Erythroblast (primary cell): ENCODE results near the gene STXBP4.

Experiments
- DNase-seq, 2 experiments: peaks; one replicate each; lab custom pipeline; 2025; lab: John Stamatoyannopoulos, UW
- GATA1 ChIP-seq: IDR thresholded peaks from 2 replicates; pipeline ENCODE4 v1.6.1; 2011; ENCODE audit warnings: low read depth, mild to moderate bottlenecking, control low read depth, low read length, moderate library complexity
- POLR2A ChIP-seq: IDR thresholded peaks from 2 replicates; pipeline ENCODE4 v1.6.1; 2011; ENCODE audit warnings: mild to moderate bottlenecking, low read length

The STXBP4 gene

DNA sequence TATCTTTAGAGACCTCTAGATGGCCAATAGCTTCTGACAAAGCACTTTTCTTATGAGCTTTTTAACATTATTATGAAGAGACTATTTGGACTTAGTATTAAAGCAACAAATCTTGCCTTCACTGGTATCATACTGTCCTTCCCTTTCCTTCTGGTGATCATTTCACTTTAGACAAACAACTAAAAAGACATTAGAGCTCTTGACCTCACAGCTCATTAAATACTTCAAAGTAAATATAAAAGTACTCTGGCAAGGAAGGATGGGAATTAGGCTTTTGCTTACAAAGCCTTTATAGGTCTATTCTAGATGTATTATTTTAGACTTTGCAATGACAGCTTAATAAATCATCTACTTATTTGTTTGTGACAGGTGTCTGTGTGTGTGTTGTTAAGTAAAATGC, 11.1 kb downstream of the STXBP4 start:
- TF ChIP-seq GATA1 (no peak), POLR2A (no peak)
- no peak for DNase-seq

GRCh38 chr17:54980375-54980774, 11.8 kb downstream of the STXBP4 start:
- no peak for TF ChIP-seq POLR2A
- no peak for TF ChIP-seq GATA1
- DNase-seq, result peak; percentile 3 to 8

- DNase-seq, result no peak
- TF ChIP-seq GATA1 (no peak), POLR2A (no peak)
These were observed 13.8 kb downstream of the STXBP4 start for GRCh38 chr17:54982399-54982798.

DNA sequence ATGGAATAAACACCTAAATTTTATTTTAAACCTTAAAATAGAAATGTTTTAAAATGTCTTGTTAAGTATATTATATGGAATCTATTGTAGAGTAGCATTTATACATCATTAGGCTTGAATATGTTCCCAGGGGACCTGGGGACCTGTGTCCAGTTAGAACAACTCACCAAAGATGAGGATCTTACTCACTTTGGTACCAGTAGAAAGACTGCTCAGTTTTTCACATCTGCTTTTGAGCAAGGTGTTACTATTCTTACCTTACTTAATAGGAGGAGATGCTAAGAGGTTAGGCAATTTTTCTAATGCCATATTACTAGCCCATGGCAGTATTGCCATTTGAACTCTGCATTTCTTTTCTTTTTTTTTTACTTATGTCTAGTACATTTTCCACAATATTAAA, 14.7 kb downstream of the STXBP4 start:
- TF ChIP-seq GATA1 (no peak), POLR2A (no peak)
- no peak for DNase-seq

DNA sequence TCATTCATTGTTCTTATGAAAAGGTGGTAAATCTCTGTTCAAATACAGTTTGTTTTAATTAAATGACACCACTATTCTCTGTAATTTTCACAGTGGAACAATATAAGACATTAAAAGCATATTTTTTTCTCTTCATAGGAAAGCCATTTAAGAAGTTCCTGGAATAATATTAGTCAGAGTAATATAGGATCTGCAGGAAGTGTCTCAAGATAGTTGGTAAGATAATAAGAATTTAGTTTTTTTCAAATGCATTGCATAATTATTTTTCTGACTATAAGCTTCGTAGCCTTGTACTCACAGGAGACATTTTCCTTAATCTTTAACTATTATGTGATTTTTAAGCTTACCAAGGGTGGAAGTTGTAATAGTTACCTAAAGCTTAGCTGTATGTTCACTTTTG, 16.9 kb downstream of the STXBP4 start:
- TF ChIP-seq POLR2A (no peak), GATA1 (no peak)
- DNase-seq, result no peak

- DNase-seq, result no peak
- no peak for TF ChIP-seq POLR2A
- no peak for TF ChIP-seq GATA1
These were observed 21.6 kb downstream of the STXBP4 start for GRCh38 chr17:54990118-54990517.

DNA sequence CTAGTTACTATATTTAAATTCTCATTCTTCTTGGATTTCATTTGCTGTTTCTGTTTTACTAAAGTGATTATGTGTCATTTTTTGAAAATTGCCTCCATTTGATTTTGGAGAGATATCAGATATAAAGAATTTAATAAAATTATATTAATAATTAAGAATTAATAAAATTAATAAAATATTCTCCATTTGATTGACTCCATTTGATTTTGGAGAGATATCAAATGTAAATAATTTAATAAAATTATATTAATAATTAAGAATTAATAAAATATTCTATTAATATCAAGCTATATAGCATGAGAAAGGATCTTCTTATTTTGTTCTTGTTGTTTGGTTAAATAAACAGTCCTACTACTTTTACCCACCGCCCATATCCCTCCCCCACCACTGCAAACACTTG, 23.0 kb downstream of the STXBP4 start:
- TF ChIP-seq POLR2A (no peak), GATA1 (no peak)
- DNase-seq, result no peak

GRCh38 chr17:54992797-54993639, 24.5 kb downstream of the STXBP4 start:
- TF ChIP-seq GATA1 (no peak), POLR2A (no peak)
- DNase-seq, result peak; percentile 58 to 76

- no peak for TF ChIP-seq POLR2A
- no peak for TF ChIP-seq GATA1
- no peak for DNase-seq
These were observed 27.9 kb downstream of the STXBP4 start for GRCh38 chr17:54996441-54996840.

GRCh38 chr17:55002458-55002857, 33.9 kb downstream of the STXBP4 start:
- TF ChIP-seq GATA1 (no peak), POLR2A (no peak)

DNA sequence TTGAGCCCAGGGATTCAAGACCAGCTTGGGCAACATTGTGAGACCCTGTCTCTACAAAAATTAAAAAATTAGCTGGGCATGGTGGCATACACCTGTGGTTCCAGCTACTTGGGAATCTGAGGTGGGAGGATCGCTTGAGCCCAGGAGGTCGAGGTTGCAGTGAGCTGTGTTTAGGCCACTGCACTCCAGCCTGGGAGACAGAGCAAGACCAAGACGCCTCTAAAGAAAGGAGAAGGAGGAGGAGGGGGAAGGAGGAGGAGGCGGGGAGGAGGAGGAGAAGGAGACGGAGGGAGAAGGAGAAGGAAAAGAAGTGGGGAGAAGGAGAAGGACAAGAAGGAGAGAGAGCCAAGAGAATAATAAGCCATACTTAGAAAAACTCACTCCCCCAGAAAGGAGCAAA, 35.9 kb downstream of the STXBP4 start:
- no peak for TF ChIP-seq GATA1
- no peak for TF ChIP-seq POLR2A
- no peak for DNase-seq

More at GRCh38 chr17:55002458-55002857, 33.9 kb downstream of the STXBP4 start:
- DNase-seq, result no peak

DNA sequence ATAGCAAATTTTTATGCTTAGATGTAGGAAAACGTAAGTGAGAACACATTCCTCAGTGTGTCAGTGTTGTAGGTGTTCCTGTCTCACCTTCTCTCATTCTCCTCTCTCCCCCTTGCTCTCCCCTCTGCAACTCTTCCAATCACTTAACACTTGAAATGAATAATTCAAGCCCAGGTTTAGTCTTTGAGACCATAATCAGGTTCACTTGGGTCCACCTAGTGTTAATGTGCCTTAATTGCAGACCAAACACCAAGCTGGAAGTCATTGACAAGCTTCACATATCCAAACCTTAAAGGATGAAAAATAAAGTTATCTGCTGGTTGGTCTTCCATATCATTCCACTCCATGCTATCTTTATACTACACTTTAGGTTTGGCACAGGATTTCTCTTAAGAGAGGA, 37.0 kb downstream of the STXBP4 start:
- TF ChIP-seq GATA1 (no peak), POLR2A (no peak)
- DNase-seq, result peak; percentile 42 to 56

GRCh38 chr17:55023626-55024025, 55.1 kb downstream of the STXBP4 start:
- peak in 1 of 2 experiments; percentile 1 for DNase-seq
- TF ChIP-seq POLR2A (no peak), GATA1 (no peak)

GRCh38 chr17:55037828-55038227, 69.3 kb downstream of the STXBP4 start:
- DNase-seq, result no peak
- TF ChIP-seq POLR2A (no peak), GATA1 (no peak)

DNA sequence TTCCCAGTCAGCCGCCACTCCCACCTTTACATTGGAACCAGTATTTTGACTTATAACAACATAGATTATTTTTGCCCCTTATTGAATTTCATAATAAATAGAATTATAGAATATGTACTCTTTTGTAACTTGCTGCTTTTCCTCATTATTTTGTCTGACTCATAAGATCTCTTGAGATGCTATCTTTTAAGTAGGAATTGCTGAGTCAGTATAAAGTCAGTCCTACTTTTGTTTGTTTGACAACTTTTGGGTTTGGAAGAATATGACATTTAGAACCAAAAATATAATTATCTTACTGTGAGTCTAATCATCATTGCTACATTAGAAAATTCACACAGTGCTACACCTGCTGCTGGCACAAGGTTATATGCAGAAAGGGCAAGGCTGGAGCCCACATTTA, 69.7 kb downstream of the STXBP4 start:
- DNase-seq, result peak; percentile 2
- TF ChIP-seq GATA1, result no peak
- no peak for TF ChIP-seq POLR2A

- DNase-seq, result no peak
- TF ChIP-seq POLR2A (no peak), GATA1 (no peak)
These were observed 72.0 kb downstream of the STXBP4 start for GRCh38 chr17:55040611-55041010.
